Measurements from ENCODE around the gene CCDC88C.
"Not testable (repeated sequence)": the region's sequence is repeated elsewhere in the genome, so short reads cannot be mapped to it uniquely, and the experiment has no call there.

CCDC88C gene, protein sequence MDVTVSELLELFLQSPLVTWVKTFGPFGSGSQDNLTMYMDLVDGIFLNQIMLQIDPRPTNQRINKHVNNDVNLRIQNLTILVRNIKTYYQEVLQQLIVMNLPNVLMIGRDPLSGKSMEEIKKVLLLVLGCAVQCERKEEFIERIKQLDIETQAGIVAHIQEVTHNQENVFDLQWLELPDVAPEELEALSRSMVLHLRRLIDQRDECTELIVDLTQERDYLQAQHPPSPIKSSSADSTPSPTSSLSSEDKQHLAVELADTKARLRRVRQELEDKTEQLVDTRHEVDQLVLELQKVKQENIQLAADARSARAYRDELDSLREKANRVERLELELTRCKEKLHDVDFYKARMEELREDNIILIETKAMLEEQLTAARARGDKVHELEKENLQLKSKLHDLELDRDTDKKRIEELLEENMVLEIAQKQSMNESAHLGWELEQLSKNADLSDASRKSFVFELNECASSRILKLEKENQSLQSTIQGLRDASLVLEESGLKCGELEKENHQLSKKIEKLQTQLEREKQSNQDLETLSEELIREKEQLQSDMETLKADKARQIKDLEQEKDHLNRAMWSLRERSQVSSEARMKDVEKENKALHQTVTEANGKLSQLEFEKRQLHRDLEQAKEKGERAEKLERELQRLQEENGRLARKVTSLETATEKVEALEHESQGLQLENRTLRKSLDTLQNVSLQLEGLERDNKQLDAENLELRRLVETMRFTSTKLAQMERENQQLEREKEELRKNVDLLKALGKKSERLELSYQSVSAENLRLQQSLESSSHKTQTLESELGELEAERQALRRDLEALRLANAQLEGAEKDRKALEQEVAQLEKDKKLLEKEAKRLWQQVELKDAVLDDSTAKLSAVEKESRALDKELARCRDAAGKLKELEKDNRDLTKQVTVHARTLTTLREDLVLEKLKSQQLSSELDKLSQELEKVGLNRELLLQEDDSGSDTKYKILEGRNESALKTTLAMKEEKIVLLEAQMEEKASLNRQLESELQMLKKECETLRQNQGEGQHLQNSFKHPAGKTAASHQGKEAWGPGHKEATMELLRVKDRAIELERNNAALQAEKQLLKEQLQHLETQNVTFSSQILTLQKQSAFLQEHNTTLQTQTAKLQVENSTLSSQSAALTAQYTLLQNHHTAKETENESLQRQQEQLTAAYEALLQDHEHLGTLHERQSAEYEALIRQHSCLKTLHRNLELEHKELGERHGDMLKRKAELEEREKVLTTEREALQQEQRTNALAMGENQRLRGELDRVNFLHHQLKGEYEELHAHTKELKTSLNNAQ (N-terminal part only)
- 1.8 to 33.5 (median 16.7) reads per million in 18 experiments for total RNA-seq

DNA sequence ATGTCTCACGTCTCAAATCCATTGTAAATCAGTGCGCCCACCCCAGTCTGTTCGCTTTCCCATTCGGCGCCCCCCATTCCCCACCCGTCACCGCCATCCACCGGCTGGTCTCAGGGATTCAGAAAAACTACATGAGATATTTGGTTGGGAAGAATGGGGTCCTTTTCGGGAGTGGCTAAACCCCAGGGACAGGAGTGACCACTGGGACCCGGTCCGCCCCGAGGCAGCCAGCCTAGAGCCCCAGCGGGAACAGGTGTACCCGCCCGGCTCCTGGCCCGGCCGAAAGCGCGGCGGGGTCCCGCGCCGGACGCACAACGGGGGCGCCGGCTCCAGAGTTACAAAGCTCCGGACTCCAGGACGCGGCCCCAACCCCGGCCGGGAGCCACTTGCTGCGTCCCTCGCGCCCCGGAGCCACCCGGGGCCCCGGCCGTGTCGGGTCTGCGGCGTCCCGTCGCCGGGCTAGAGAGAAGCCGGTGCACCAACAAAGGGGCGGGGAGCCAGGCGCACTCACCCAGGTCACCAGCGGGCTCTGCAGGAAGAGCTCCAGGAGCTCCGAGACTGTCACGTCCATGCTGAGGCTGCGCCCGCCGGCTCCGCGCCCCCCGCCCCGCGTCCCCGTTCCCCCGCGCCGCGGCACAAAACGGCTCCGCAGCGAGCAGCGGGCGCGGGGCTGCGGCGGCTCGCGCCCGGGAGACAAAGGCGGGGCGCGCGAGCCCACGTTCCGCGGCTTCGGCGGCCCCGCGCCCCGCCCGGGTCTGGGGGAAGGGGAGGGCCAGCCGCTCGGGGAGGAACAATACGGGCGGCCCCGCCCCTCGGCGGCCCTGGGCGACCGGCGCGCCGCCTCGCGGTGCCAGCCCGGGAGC, at the start of gene CCDC88C:
CCDC88C (minus strand) TSS at position 701 of the 863 bp plus-strand sequence; CDS start at position 571, 130 bp downstream.
- peak; percentile 59 to 72 for DNase-seq

DNA sequence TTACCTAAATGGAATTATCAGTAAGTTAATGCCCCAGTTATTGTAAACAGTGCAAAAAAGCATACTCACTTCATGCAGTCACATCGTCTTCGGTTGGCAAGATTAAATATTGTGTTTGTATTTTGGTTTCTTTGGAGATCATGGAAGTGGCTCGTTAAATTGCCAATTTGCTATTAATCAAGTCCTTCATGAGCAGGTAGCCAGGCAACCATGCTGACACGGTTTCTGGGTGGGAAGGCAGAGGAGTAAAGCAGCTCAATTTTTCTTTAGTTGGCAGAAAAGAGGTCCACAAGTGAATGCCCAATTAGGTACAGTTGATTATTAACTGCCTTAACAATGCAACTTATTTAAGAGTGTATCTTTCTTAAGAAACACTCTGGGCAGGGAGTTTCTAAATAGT, 48.6 kb upstream of the CCDC88C start:
- no peak for DNase-seq

DNA sequence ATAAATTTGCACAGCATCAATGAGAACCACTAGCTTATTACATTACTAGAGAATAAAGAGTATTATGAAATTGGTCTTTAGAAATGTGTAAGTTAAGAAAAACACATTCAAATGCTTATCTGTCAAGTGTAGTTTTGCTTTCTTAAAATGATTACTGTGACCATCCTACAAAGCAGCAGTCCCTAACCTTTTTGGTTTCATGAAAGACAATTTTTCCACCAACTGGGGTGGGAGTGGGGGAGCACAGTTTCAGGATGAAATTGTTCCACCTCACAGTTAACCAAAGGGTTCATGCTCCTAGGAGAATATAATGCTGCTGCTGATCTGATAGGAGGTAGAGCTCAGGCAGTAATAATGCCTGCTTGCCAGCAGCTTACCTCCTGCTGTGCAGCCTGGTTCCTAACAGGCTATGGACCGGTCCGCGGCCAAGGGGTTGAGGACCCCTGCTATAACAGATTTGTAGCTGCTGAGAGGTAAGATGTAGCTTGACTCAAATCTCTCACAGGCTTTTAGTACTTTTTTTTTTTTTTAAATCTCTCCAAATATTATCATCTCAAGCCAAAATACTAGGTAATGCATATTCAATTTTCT, 47.1 kb upstream of the CCDC88C start:
- no peak for DNase-seq

DNA sequence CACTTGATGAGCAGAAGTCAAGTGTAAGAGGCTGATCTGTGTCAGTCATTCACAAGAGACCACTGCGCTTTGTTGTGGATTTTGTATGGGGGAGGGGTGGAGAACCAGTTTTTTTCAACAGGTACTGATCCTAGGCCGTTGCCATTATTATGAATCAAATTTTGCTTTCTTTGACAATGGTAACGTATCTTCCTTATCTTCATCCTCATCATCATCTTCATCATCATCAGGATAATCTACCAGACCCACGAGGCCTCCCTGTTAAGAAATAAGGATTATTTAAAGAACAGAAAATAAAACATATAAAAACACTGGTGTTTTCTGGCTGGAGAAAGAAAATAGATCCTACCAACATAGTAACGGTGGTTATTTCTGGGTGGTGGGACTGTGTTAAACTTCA, 41.0 kb upstream of the CCDC88C start:
- no peak for DNase-seq

DNA sequence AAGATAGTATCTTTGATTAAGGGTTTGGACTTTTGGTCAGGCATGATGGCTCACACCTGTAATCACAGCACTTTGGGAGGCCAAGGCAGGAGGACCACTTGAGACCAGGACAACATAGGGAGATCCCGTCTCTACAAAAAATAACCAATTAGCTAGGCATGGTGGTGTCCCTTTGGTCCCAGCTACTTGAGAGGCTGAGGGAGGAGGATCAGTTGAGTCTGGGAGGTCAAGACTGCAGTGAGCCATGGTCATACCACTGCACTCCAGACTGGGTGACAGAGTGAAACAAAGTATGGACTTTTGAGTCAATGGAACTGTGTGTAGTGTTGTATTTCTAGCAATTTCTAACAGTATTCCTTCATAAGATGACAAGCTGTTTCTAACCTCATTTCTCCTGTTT, 38.7 kb upstream of the CCDC88C start:
- no peak for DNase-seq

DNA sequence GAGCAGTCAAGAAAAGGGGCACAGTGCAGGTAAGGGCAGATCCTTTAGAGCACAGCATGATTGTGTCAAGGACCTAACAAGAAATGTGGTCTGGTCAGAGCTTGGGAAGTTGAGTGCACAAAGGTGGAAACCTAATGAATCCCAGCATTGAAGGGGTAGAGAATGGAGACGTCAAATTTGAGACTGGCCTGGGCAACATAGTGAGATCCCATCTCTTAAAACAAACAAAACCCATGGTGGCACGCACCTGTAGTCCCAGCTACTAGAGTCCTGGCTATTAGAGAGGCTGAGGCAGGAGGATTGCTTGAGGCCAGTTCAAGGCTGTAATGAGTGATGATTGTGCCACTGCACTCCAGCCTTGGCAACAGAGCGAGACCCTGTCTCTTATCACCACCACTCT, 37.0 kb upstream of the CCDC88C start:
- no peak for DNase-seq

DNA sequence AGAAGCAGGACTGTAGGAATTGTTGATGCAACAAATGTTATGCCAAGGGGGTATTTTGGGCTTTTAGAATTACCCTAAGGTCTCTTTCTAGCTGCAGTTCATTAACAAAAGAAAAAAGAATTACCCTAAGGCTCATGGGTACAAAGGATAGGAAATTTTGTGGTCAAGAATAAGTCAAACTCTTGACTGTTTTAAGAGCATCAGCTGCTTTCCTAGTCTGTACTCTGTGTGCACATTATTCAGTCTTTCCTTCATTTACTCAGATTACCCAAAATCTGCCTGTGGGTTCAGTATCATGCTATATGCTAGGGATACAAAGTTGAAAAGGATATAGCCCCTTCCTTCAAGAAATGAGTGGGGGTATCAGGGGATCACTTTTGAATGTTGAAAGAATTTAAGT, 36.5 kb upstream of the CCDC88C start:
- DNase-seq = no peak

DNA sequence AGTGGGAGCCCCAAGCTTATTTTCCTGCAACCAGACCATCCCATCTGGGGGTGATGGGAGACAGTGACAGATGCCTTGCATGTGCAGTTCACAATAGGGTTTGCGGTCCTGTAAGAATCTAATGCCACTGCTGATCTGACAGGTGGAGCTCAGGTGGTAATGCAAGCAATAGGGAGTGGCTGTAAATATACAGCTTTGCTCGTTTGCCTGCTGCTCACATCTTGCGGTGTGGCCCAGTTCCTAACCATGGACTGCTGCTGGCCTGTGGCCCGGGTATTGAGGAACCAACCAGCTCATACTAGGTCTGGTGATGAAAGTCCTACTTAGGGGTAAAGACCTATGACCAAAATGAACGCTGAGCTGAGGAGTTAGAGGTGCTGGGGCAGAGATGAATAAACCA, 36.1 kb upstream of the CCDC88C start:
- DNase-seq = no peak

DNA sequence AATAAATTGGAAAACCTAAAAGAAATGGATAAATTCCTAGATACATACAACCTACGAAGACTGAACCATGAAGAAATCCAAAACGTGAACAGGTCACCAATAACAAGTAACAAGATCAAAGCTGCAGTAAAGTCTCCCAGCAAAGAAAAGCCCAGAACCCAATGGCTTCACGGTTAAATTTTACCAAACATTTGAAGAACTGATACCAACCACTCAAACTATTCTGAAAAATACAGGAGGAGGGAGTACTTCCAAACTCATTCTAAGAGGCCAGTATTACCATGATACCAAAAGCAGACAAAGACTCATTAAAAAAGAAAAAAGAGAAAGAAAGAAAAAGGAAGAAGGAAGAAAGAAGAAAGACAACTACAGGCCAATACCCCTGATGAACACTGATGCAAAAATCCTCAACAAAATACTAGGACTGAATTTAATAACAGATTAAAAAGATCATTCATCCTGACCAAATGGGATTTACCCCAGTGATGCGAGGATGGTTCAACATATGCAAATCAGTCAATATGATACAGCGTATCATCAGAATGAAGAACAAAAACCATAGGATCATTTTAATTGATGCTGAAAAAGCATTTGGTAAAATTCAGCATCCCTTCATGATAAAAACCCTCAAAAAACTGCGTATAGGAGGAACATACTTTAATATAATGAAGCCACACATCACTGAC, 26.9 kb upstream of the CCDC88C start:
- DNase-seq = no peak

DNA sequence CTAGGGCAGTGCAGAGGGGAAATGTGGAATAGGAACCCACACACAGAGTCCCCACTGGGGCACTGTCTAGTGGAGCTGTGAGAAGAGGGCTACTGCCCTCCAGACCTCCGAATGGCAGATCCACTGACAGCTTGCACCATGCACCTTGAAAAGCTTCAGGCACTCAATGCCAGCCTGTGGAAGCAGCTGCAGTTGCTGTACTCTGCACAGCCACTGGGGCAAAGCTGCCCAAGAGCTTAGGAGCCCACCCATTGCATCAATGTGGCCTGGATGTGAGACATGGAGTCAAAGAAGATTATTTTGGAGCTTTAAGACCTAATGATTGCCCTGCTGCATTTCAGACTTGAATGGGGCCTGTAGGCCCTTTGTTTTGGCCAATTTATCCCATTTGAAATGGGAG, 21.7 kb upstream of the CCDC88C start:
- no peak for DNase-seq

DNA sequence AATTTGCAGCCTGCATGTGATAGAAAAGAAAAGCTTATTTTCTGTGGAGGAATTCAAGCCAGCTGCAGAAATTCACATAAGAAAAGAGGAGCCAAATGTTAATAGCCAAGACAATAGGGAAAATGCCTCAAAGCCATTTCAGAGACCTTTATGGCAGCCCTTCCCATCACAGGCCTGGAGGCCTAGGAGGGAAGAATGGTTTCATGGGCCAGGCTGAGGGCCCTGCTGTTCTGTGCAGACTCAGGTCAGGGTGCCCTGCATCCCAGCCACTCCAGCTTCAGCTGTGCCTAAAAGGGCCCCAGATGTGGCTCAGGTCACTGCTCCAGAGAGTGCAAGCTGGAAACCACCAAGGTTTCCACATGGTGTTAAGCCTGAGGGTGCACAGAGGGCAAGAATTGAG, 21.2 kb upstream of the CCDC88C start:
- no peak for DNase-seq

DNA sequence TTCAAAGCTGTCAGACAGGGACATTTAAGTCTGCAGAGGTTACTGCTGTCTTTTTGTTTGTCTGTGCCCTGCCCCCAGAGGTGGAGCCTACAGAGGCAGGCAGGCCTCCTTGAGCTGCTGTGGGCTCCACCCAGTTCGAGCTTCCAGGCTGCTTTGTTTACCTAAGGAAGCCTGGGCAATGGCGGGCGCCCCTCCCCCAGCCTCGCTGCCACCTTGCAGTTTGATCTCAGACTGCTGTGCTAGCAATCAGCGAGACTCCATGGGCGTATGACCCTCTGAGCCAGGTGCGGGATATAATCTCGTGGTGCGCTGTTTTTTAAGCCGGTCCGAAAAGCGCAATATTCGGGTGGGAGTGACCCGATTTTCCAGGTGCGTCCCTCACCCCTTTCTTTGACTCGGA, 18.6 kb upstream of the CCDC88C start:
- DNase-seq = not testable (repeated sequence)

DNA sequence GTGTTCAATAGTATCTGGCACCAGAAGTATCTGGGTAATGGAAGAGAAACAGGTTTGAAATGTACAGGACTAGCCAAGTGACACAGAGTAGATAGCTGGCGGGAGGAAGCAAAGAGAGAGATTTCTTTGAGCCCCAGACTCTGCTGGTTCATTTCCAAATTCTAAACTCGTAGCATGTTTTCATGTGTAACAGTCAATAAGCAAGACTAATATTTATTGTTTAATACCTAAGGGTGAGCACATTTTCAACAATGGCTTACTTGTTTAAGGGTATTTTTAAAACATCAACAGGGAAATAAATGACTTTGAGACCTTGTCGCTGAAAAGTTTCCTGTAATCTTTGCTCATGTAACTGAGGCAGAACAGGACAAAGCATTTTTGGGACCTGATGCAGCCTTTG, 11.8 kb upstream of the CCDC88C start:
- no peak for DNase-seq

DNA sequence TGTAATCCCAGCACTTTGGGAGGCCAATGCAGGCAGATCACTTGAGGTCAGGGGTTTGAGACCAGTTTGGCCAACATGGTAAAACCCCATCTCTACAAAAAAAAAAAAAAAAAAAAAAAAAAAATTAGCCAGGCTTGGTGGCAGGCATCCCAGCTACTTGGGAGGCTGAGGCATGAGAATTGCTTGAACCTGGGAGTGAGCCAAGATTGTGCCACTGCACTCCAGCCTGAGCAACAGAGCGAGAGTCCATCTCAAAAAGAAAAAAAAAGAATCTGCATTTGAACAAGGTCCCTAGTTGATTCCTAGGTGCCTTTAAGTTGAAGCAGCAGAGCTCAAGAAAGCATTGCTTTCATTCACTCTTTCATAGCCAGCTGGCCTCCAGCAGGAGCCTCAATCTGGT, 11.3 kb upstream of the CCDC88C start:
- not testable (repeated sequence) for DNase-seq

DNA sequence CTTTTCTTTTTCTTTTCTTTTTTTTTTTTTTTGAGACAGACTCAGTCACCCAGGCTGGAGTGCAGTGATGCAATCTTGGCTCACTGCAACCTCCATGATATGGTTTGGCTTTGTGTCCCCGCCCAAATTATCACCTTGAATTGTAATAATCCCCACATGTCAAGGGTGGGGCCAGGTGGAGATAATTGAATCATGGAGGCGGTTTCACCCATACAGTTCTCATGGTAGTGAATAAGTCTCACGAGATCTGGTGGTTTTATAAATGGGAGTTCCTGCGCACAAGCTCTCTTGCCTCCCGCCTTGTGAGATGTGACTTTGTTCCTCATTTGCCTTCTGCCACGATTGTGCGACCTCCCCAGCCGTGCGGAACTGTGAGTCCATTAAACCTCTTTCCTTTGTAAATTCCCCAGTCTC, 7.9 kb upstream of the CCDC88C start:
- peak; percentile 63 to 64 for DNase-seq

DNA sequence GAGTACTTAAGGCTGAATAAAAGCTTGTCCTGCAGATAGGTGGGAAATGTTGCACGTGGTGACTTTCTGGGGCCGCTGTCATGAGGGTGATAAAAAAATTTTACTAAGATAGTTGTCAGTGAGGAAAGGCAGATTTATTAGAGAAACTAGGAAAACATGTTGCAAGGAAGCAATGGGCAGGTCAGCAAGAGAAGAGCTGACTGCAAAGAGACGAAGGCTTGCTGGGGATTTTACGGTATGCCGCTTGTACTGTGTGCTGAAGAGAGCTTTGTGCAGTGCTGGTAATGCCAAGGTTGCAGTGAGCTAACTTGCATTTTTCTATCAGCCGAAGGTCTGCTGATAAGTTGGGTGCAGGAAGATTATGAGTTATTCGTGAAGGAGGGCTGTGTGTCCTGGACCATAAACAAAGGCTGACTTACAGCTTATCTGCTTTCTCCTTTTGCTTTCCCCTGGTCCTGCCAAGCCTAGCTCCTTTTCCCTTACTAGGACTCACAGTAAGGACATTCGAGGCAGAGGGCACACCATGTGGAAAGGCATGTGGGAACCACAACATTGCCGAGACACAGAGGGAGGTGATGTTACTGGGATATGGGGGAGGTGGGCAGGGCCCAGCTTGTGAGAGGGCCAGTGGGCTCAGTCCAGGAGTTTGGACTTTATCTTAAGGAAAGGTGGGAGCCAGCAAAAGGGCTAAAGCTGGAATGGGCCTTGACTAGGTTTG, 7.4 kb upstream of the CCDC88C start:
- DNase-seq = no peak

DNA sequence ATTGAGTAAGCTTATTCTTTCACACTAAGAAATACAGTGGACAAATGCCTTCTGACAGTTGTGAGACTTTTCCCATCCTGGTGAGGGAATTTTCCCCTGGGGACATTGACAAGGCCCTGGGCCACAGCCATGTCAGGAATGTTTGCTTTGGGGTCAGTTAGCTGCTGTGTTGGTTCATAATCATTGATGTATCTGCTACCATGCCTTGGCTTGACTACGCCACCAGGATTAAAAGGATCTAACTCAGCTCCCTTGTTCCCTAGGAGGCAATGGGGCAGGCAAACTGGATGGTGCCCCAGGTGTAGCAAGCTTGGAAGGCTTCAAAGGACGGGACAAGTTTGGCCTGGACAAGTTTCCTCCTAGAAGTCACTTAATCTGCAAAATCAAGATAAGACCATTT, 3.1 kb upstream of the CCDC88C start:
- no peak for DNase-seq

DNA sequence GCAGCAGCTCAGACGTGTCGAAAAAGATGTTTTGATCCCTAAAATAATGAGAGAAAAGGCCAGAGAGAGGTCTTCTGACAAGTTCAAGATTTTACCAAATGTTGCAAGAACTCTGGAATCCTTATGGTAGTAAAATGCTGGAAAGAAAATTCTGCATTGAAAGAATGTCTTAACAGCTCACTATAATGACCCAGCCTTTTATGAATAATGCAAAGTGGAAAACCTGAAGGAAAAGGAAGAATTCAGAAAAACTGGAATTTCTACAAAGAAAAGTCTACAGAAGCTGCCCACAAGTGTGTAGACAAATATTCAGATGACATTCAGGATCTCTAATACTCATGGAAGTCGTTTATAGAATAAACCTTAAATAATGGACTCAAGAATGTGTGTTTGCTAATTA, 1.8 kb upstream of the CCDC88C start:
- DNase-seq = no peak

DNA sequence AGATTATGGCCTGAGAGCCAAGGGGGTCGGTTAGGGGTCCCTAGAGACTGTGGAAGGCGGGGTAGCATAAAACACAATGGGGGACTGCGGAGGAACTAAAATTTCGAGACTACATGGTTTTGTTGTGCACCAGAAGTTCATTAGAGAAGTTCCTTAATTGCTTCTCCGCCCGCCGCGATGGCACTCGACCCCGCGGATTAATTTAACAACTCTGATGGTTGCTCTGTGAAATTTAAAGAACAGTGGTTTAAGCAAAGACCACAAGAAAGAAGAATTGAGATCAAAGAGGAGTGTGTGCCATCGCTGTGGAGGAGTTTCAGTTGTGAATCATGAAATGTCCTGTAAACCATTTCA, 1.4 kb upstream of the CCDC88C start:
- DNase-seq = no peak

DNA sequence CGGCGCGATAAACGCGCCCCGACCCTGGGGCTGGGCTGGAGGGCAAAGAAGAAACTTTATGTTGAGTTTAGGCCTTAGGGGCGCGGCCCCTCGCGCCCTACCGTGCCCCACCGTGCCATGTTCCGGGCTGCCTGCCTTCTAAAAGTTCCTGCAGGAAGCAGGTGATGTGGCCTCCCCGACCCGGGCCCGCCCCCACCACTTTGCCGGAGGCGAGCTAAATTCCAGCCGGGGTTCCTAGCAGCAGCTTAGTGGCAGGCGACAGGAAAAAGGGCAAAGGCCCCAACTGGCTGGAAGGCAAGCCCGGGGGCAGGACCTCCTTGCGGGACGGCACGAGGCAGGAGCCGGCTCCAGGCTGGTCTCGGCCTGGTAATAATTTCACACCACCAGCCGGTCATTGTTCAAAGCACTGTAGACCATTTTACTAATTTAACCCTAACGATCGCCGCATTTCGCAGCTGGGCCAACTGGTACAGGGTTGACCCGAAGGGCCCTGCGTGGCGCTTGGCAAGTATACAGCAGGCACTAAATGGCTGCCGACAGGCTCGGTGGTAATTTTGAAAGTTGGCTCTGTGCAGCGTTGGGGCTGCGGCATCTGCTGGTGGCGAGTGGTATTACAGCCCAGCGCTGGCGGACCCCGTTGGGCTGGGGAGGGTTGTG, 895 bp upstream of the CCDC88C start:
- peak; percentile 61 to 73 for DNase-seq

All from inflammatory macrophage (primary cell).